Activated CD4-positive, alpha-beta T cell treated with anti-CD3 and anti-CD28 coated beads for 48 hours (primary cell): Measurements from ENCODE around the gene NLGN2.
A peak's percentile ranks its signal among the peaks of the same experiment; 100 is the strongest.

Experiments used
- DNase-seq: peaks from one replicate; pipeline ENCODE4 v3.0.0-alpha.2; 2020

NLGN2 gene

GRCh38 chr17:7392696-7393612 lies 14.7 kb upstream of the NLGN2 start:
- no peak for DNase-seq

DNA sequence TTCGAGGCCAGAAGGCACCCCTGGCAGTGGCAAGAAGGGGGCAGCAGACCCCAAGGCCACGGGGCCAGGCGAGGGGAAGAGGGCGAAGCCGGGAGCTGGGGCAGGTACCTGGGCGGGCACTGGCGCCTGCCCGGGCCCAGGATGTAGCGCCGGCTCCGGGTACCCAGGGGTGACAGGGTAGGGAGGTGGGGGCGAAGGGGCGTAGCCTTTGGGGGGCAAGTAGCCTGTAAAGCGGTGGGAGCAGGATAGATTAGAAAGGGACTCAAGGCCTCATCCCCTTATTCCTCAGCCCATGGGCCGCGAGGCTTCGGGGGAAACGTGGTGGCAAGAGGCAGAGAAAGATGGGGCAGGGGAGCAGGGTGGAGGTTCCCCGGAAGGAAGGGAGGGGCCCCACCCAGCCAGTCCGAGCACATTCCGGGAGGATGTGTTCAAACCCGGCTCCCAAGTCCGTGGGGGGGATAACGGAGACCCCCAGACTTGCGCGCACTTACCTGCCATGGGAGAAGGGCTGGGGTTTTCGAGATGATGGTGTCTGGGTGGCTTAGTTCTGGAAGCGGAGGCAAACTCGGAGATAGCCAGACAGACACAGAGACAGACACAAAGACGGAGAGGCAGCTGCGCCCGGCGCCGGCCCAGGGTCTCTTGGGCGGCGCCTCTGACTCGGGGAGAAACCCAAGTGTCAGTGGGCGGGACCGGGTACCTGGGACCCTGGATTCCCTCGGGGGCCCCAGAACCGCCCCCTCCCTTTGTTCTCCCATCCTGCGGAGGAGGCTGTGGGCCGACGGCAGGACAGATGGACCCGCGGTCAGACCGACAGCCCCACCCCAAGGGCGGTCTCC lies 13.8 kb upstream of the NLGN2 start:
- DNase-seq: peak; percentile 66

- peak; percentile 86 for DNase-seq
These were observed 13.0 kb upstream of the NLGN2 start, which contains the start of gene PLSCR3 for GRCh38 chr17:7394452-7395191. Gene PLSCR3 (minus strand): TSS chr17:7394525. CDS start chr17:7394110, 415 bp downstream.

GRCh38 chr17:7396147-7396546 lies 11.5 kb upstream of the NLGN2 start:
- DNase-seq: no peak

GRCh38 chr17:7398612-7399011 lies 9.0 kb upstream of the NLGN2 start:
- no peak for DNase-seq

- DNase-seq: peak; percentile 31
These were observed 4.5 kb upstream of the NLGN2 start for GRCh38 chr17:7403043-7403726.

DNA sequence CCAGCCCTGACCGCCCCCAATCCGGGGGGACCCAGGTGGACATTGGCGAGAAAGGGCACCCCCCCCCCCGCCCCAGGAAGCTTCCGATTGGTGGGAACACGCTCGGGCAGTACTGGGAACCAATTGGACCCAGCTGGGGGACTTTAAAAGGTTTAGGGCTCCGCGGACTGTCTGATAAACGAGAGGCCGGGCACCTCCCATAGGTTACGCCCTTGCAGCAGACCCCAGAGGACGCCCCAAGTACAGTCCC lies 4.0 kb upstream of the NLGN2 start:
- no peak for DNase-seq

GRCh38 chr17:7403977-7404736 lies 3.5 kb upstream of the NLGN2 start, which contains the start of gene TMEM256:
Gene TMEM256 (minus strand): TSS chr17:7404097. CDS start chr17:7404084, 13 bp downstream.
- peak; percentile 96 for DNase-seq

- DNase-seq: peak; percentile 72
These were observed 2.8 kb upstream of the NLGN2 start for GRCh38 chr17:7404737-7405349.

GRCh38 chr17:7405350-7406234 lies 2.1 kb upstream of the NLGN2 start:
- no peak for DNase-seq

GRCh38 chr17:7406235-7406825 lies 1.3 kb upstream of the NLGN2 start:
- no peak for DNase-seq

- DNase-seq: no peak
These were observed 563 bp upstream of the NLGN2 start for GRCh38 chr17:7407082-7407481.

DNA sequence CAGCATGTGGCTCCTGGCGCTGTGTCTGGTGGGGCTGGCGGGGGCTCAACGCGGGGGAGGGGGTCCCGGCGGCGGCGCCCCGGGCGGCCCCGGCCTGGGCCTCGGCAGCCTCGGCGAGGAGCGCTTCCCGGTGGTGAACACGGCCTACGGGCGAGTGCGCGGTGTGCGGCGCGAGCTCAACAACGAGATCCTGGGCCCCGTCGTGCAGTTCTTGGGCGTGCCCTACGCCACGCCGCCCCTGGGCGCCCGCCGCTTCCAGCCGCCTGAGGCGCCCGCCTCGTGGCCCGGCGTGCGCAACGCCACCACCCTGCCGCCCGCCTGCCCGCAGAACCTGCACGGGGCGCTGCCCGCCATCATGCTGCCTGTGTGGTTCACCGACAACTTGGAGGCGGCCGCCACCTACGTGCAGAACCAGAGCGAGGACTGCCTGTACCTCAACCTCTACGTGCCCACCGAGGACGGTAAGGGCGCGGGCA lies 645 bp downstream of the NLGN2 start:
- DNase-seq: peak; percentile 25

GRCh38 chr17:7408863-7409262 lies 1.2 kb downstream of the NLGN2 start:
- DNase-seq: no peak

GRCh38 chr17:7409716-7410115 lies 2.1 kb downstream of the NLGN2 start:
- DNase-seq: no peak

DNA sequence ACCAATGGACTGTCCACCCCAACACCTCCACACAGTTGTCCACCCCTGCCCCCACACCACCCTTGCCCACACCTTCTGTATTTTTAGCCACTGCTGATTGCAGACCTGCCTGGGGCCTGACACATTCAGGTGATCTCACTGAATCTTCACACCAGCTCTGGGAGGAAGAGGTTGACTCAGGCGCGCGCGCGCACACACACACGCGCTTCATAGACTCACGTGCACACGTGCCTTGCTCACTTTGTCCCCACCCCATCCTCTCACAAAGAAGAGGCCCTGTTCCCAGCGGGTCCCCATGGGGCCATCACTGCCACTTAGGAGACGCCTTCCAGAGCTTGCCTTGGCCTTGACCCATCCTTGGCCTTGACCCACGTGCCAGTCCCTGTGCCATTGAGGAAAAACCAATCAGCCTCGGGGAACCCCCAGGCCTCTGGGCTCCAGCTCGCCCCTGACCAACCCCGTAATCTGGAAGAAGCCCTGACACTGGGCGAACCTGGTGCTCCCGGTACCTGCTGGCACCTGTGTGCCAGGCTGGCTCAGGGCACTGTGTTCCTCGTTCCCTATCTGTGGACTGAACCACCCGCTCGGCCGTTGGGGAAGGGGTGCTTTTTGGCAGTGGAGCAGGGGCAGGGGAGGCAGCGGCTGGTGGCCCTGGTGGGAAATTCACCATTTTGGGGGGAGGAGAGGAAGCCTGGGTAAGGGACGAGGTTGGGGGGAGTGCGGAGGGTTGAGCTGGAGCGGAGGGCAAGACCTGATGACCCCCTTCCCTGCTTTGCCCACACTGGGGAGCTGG lies 3.2 kb downstream of the NLGN2 start:
- peak; percentile 17 for DNase-seq

DNA sequence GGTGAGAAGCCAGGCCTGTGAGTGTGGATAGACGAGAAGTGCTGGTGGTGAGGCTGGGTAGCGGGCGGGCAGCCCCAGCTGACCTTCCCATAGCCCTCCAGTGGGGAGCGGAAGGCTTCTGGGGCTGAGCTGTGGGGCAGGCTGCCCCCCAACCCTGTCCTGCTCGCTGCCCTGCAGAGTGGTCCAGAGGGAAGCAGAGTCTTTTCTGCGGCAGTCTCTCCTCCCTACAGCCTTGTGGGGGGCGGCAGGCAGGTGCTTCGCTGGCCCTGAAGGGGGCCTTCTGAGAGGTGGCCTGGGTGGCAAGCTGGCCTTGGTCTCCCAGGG lies 3.7 kb downstream of the NLGN2 start:
- no peak for DNase-seq

GRCh38 chr17:7413346-7413985 lies 5.8 kb downstream of the NLGN2 start:
- no peak for DNase-seq

GRCh38 chr17:7414837-7415236 lies 7.2 kb downstream of the NLGN2 start:
- DNase-seq: no peak
